AG10803 (cell line): ENCODE data around the gene IL18BP.

Experiments
- DNase-seq: peaks from one replicate; pipeline ENCODE4 v3.0.0; 2010; ENCODE audit warnings: low read depth
- H3K4me3 ChIP-seq: 2 replicates; pipeline ENCODE4 v1.5.1; 2011; ENCODE audit warnings: mild to moderate bottlenecking, low read length, control low read depth
- TF ChIP-seq, protein P1 (sequence below): conservative IDR thresholded peaks from 2 replicates; pipeline ENCODE4 v1.5.1; 2011; ENCODE audit warnings: mild to moderate bottlenecking, low read length, control low read depth, inconsistent platforms

The IL18BP gene

DNA sequence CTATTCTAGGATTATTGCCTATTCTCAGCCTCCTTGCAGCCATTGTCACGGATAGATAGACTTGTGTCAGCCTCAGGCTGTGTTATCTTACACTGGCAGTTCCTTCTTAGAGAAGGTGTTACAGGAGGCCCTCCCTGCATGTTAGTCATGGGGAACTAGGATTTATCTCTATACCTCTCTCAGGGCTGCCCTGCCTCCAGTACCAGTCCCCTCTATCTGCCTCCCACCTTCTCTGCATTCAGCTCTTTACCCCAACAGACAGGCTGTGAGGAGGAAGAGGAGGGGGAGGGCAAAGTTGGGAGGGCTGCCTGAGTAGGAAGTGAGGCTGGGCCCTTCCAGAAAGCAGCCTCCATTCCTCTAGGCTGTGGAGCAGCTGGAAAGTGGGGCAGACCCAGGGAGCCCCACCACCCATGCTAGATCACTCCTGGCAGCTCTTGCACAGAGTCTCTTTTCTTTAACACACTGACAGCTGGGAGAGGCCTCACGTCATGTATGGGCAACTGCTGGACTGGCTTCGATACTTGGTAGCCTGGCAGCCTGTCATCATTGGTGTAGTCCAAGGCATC, 2.9 kb upstream of the IL18BP start:
- TF ChIP-seq, protein P1, sequence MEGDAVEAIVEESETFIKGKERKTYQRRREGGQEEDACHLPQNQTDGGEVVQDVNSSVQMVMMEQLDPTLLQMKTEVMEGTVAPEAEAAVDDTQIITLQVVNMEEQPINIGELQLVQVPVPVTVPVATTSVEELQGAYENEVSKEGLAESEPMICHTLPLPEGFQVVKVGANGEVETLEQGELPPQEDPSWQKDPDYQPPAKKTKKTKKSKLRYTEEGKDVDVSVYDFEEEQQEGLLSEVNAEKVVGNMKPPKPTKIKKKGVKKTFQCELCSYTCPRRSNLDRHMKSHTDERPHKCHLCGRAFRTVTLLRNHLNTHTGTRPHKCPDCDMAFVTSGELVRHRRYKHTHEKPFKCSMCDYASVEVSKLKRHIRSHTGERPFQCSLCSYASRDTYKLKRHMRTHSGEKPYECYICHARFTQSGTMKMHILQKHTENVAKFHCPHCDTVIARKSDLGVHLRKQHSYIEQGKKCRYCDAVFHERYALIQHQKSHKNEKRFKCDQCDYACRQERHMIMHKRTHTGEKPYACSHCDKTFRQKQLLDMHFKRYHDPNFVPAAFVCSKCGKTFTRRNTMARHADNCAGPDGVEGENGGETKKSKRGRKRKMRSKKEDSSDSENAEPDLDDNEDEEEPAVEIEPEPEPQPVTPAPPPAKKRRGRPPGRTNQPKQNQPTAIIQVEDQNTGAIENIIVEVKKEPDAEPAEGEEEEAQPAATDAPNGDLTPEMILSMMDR = no peak
- DNase-seq = no peak
- no peak overlapping the region for H3K4me3 ChIP-seq

DNA sequence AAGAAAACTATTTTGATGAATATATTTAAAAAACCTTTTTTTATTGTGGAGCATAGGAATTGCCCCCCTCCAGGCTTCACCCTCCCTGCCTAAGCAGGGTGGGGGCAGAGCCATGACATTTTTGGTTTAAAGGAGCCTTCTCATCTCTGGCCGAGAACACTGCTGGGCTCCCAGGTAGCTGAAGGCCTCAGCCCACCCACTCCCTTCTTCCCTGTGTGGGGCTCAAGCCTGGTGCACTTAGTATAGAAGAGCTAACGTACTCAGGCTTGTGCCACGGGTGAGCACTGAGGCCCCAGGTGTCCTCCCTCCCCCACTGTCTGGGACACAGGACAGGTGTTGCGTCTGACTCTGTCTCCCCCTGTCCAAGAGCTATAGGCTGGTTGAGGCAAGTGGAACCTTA, 2.2 kb upstream of the IL18BP start:
- DNase-seq = no peak
- TF ChIP-seq, protein P1 = no peak
- H3K4me3 ChIP-seq = no peak overlapping the region

DNA sequence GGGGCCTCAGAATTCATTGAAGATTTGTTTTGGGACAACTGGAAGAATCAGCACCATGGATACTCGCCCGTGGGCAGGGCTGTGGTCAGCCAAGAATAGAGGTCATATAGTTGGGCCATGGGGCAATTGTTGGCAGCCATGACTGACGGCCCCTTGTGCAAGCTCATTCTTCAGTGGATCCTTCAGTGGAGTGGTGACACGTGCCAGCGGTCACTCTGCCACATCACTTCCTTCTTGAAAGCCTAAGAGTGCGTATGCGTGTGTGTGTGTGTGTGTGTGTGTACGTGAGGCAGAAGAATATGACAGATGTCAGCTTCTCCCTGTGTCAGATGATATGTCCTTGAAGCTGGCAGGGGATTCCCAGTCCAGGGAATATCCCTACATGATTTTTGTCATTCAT, 1.8 kb upstream of the IL18BP start:
- no peak for DNase-seq
- no peak overlapping the region for H3K4me3 ChIP-seq
- TF ChIP-seq, protein P1 = no peak

DNA sequence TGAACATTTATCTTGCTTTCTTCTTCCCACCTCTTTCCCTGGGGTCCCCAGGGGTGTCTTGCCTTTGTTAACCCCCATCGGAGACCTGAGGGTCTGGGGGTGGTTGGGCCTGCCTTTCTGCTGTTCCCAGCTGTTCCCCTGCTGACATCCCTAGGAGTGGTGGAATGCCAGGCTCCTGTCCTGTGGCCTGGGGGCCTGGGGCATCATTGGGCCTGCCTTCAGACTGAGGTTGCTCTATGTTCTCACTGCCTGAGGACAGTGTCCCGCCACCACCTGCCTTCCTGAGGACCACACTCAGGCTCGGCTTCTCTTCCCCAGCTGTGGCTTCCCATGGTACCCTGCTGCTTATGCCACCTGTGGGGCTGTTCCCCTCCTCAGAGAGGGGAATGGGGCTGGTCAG, 1.1 kb upstream of the IL18BP start:
- no peak for DNase-seq
- no peak overlapping the region for H3K4me3 ChIP-seq
- TF ChIP-seq, protein P1 = no peak

DNA sequence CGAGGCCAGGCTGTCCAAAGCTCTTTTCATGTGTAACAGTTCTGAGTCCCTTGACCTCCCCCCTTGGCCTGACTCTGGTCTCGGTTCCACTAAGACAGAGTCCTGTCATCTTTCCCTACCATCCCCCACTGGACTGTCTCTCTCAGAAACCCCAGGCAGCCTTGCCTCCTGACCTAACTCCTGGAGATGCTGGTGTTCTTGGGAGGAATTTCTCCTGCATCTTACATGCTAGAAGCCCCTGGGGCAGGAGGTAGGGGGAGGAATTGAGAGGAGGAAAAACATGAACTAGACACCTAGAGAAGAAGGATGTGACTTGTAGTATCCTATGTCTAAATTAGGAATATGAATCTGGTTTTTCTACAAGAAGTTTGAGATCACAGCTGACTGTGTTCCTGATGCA, 648 bp upstream of the IL18BP start:
- no peak for DNase-seq
- TF ChIP-seq, protein P1 = no peak
- H3K4me3 ChIP-seq = no peak overlapping the region

DNA sequence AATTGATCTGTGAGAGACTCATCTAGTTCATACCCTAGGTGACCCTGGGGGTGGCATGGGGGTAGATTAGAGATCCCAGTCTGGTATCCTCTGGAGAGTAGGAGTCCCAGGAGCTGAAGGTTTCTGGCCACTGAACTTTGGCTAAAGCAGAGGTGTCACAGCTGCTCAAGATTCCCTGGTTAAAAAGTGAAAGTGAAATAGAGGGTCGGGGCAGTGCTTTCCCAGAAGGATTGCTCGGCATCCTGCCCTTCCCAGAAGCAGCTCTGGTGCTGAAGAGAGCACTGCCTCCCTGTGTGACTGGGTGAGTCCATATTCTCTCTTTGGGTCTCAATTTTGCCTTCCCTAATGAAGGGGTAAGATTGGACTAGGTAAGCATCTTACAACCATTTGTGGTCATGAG, 653 bp downstream of the IL18BP start:
- TF ChIP-seq, protein P1 = no peak
- H3K4me3 ChIP-seq = peak overlapping the region; percentile 42
- DNase-seq = peak; percentile 61

DNA sequence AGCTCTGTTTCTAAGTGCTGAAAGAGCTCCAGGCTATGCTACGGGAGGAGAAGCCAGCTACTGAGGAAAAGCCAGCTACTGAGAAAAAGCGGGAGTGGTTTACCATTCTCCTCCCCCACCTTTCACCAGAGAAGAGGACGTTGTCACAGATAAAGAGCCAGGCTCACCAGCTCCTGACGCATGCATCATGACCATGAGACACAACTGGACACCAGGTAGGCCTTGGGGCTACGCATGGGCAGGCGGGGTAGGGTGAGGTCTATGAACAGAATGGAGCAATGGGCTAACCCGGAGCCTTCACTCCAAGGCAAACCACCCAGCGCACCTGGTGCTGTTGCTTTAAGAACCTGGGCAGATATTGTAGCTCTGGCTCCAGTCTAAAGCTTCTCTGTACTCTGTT, 1.1 kb downstream of the IL18BP start:
- TF ChIP-seq, protein P1 = no peak
- DNase-seq = no peak
- peak overlapping the region; percentile 42 for H3K4me3 ChIP-seq
